IMR-90 (cell line): ENCODE results near the gene ITGAL. TPM values are rescaled to one million over a fixed set of nuclear protein-coding genes. Genes with fewer than 3 reads are reported as not detected.
A peak's percentile ranks its signal among the peaks of the same experiment; 100 is the strongest.

Source experiments
- ATAC-seq: fragments of 200-7000 bp; cut with Tn5 transposase; 2 replicates; pipeline ENCODE4 v1.9.1; 2020; ENCODE audit warnings: low read depth, mild to moderate bottlenecking, moderate library complexity
- BruUV-seq: library from RNA; stranded (reverse); fragments of 400-500 nt; replicated peaks from 2 replicates; lab custom pipeline; 2021; lab: Mats Ljungman, UMichigan
- CTCF ChIA-PET: fragments of 300-600 bp; formaldehyde crosslinking; extraction: SDS; loops from one replicate; lab custom pipeline; 2021; ENCODE audit warnings: antibody characterized with exemption; lab: Yijun Ruan, JAX
- POLR2A ChIA-PET: fragments of 300-600 bp; sonication (Branson Sonifier 250); formaldehyde crosslinking; loops from one replicate; lab custom pipeline; 2022; ENCODE audit warnings: antibody characterized with exemption; ENCODE audit not compliant: unreplicated experiment; lab: Charles Lee
- DNase-seq: peaks from one replicate; pipeline ENCODE4 v3.0.0; 2013
- H2AFZ ChIP-seq: replicated peaks from 2 replicates; pipeline ENCODE3; 2013; ENCODE audit warnings: low read length, mild to moderate bottlenecking; ENCODE audit not compliant: poor library complexity
- H2AK5ac ChIP-seq: 2 replicates; pipeline ENCODE4 v1.6.1; 2013; ENCODE audit warnings: low read depth, low read length, inconsistent platforms
- H2AK9ac ChIP-seq: replicated peaks from 2 replicates; pipeline ENCODE3; 2013; ENCODE audit warnings: mild to moderate bottlenecking, low read depth, low read length, moderate library complexity; ENCODE audit not compliant: poor library complexity
- H2BK120ac ChIP-seq: 2 replicates; pipeline ENCODE4 v1.6.1; 2013; ENCODE audit warnings: low read depth, low read length, inconsistent platforms
- H2BK15ac ChIP-seq: 3 replicates; pipeline ENCODE4 v1.6.1; 2013; ENCODE audit warnings: low read depth, low read length, inconsistent platforms
- H2BK20ac ChIP-seq: 2 replicates; pipeline ENCODE4 v1.6.1; 2013; ENCODE audit warnings: low read depth, mild to moderate bottlenecking, inconsistent platforms, low read length, moderate library complexity
- H2BK5ac ChIP-seq: 2 replicates; pipeline ENCODE4 v1.6.1; 2013; ENCODE audit warnings: mild to moderate bottlenecking, low read depth, low read length, inconsistent platforms; ENCODE audit not compliant: poor library complexity, severe bottlenecking
- H3K14ac ChIP-seq: replicated peaks from 2 replicates; pipeline ENCODE4 v1.6.1; 2013; ENCODE audit warnings: low read depth, low read length, inconsistent platforms
- H3K18ac ChIP-seq: 2 replicates; pipeline ENCODE4 v1.6.1; 2013; ENCODE audit warnings: low read depth, low read length, control low read depth
- H3K23ac ChIP-seq: 2 replicates; pipeline ENCODE4 v1.6.1; 2013; ENCODE audit warnings: low read depth, low read length, inconsistent platforms
- H3K27ac ChIP-seq: 2 replicates; pipeline ENCODE4 v1.5.1; 2013; ENCODE audit warnings: mild to moderate bottlenecking, control low read depth, low read length; ENCODE audit not compliant: insufficient read depth
- H3K27me3 ChIP-seq: 2 replicates; pipeline ENCODE4 v1.6.1; 2013; ENCODE audit warnings: low read length; ENCODE audit not compliant: control insufficient read depth, insufficient read depth
- H3K36me3 ChIP-seq: 2 replicates; pipeline ENCODE4 v1.6.1; 2013; ENCODE audit warnings: low read length, mixed read lengths; ENCODE audit not compliant: control insufficient read depth, insufficient read depth
- H3K4ac ChIP-seq: 2 replicates; pipeline ENCODE4 v1.6.1; 2013; ENCODE audit warnings: low read depth, low read length, inconsistent platforms
- H3K4me1 ChIP-seq: 2 replicates; pipeline ENCODE4 v1.6.1; 2013; ENCODE audit warnings: low read length, mixed read lengths; ENCODE audit not compliant: control insufficient read depth, insufficient read depth
- H3K4me2 ChIP-seq: 2 replicates; pipeline ENCODE4 v1.6.1; 2013; ENCODE audit warnings: low read depth, mild to moderate bottlenecking, control low read depth, low read length, moderate library complexity
- H3K4me3 ChIP-seq: 2 replicates; pipeline ENCODE4 v1.5.1; 2013; ENCODE audit warnings: low read depth, mild to moderate bottlenecking, control low read depth, low read length, moderate library complexity; ENCODE audit not compliant: insufficient read depth
- H3K56ac ChIP-seq: 2 replicates; pipeline ENCODE4 v1.6.1; 2013; ENCODE audit warnings: low read length, inconsistent platforms; ENCODE audit not compliant: insufficient read depth; ENCODE audit errors: extremely low read depth
- H3K79me1 ChIP-seq, 2 experiments: 2 replicates each; pipeline ENCODE4 v1.6.1; 2013; ENCODE audit warnings: low read length in 2 of 2, inconsistent platforms in 1 of 2, low read depth in 1 of 2
- H3K9ac ChIP-seq: 2 replicates; pipeline ENCODE4 v1.6.1; 2013; ENCODE audit warnings: low read depth, low read length, control low read depth
- H3K9me1 ChIP-seq: 2 replicates; pipeline ENCODE4 v1.6.1; 2013; ENCODE audit warnings: low read length, inconsistent platforms; ENCODE audit not compliant: insufficient read depth
- H3K9me3 ChIP-seq: 2 replicates; pipeline ENCODE4 v1.6.1; 2013; ENCODE audit warnings: low read length; ENCODE audit not compliant: control insufficient read depth, insufficient read depth
- H4K20me1 ChIP-seq: 2 replicates; pipeline ENCODE4 v1.6.1; 2013; ENCODE audit warnings: low read length, inconsistent platforms; ENCODE audit not compliant: insufficient read depth
- H4K5ac ChIP-seq: 2 replicates; pipeline ENCODE4 v1.6.1; 2013; ENCODE audit warnings: mild to moderate bottlenecking, low read depth, low read length, control low read depth
- H4K8ac ChIP-seq, 2 experiments: 2 replicates each; pipeline ENCODE4 v1.6.1; 2013; ENCODE audit warnings: low read depth in 2 of 2, low read length in 2 of 2, control low read depth in 1 of 2, inconsistent platforms in 1 of 2
- H4K91ac ChIP-seq: 2 replicates; pipeline ENCODE4 v1.6.1; 2013; ENCODE audit warnings: low read depth, low read length, inconsistent platforms; ENCODE audit not compliant: insufficient read depth
- BHLHE40 ChIP-seq: fragments of 150-350 bp; IDR thresholded peaks from 2 replicates; pipeline ENCODE4 v1.6.1; 2016; ENCODE audit warnings: mild to moderate bottlenecking, low read depth, low read length
- CEBPB ChIP-seq: IDR thresholded peaks from 2 replicates; pipeline ENCODE4 v1.6.1; 2012; ENCODE audit warnings: low read depth, low read length, improper control_type of control experiment
- CHD1 ChIP-seq: IDR thresholded peaks from 2 replicates; pipeline ENCODE4 v1.6.1; 2012; ENCODE audit warnings: low read depth, low read length, improper control_type of control experiment
- ELK1 ChIP-seq: fragments of 150-350 bp; IDR thresholded peaks from 2 replicates; pipeline ENCODE4 v1.6.1; 2016; ENCODE audit warnings: low read depth, mild to moderate bottlenecking, low read length, moderate library complexity, borderline replicate concordance
- FOS ChIP-seq: fragments of 150-350 bp; IDR thresholded peaks from 2 replicates; pipeline ENCODE4 v1.6.1; 2016; ENCODE audit warnings: low read depth, low read length
- MAFK ChIP-seq: IDR thresholded peaks from 2 replicates; pipeline ENCODE4 v1.6.1; 2012; ENCODE audit warnings: low read depth, low read length, improper control_type of control experiment
- MAZ ChIP-seq: IDR thresholded peaks from 2 replicates; pipeline ENCODE4 v1.6.1; 2012; ENCODE audit warnings: low read depth, mild to moderate bottlenecking, low read length, improper control_type of control experiment, moderate library complexity, borderline replicate concordance
- MXI1 ChIP-seq: IDR thresholded peaks from 2 replicates; pipeline ENCODE4 v1.6.1; 2012; ENCODE audit warnings: low read depth, mild to moderate bottlenecking, low read length, moderate library complexity, borderline replicate concordance
- NFE2L2 ChIP-seq: fragments of 150-350 bp; IDR thresholded peaks from 2 replicates; pipeline ENCODE4 v1.6.1; 2016; ENCODE audit warnings: low read depth, mild to moderate bottlenecking, low read length
- POLR2A ChIP-seq: IDR thresholded peaks from 2 replicates; pipeline ENCODE4 v1.6.1; 2012; ENCODE audit warnings: mild to moderate bottlenecking, low read depth, low read length
- RAD21 ChIP-seq: IDR thresholded peaks from 2 replicates; pipeline ENCODE4 v1.6.1; 2012; ENCODE audit warnings: low read length, improper control_type of control experiment
- RCOR1 ChIP-seq: IDR thresholded peaks from 2 replicates; pipeline ENCODE4 v1.6.1; 2012; ENCODE audit warnings: mild to moderate bottlenecking, low read length, improper control_type of control experiment; ENCODE audit not compliant: insufficient replicate concordance
- RFX5 ChIP-seq: IDR thresholded peaks from 2 replicates; pipeline ENCODE4 v1.8.0; 2012; ENCODE audit warnings: low read depth, mild to moderate bottlenecking, low read length, moderate library complexity
- SMC3 ChIP-seq: fragments of 150-350 bp; IDR thresholded peaks from 2 replicates; pipeline ENCODE4 v1.6.1; 2016; ENCODE audit warnings: low read depth, mild to moderate bottlenecking, antibody characterized with exemption, low read length, moderate library complexity
- USF2 ChIP-seq: fragments of 150-350 bp; IDR thresholded peaks from 2 replicates; pipeline ENCODE4 v1.6.1; 2017; ENCODE audit warnings: mild to moderate bottlenecking, antibody characterized with exemption, low read length, low read depth
- WGBS, 2 experiments: methylation state at CpG; one replicate each; pipeline versions ENCODE4 v1.1.5 to v1.1.7; 2013; ENCODE audit warnings: missing lambda C conversion rate in 2 of 2; ENCODE audit not compliant: insufficient read length in 1 of 2; ENCODE audit errors: extremely low coverage in 2 of 2; 5-methylcytosine and 5-hydroxymethylcytosine counted together
- dilution Hi-C: fragments of 300-500 bp; cut with HindIII; formaldehyde crosslinking; loops from one replicate; pipeline ENCODE4 v1.14.3; 2018; ENCODE audit warnings: low sequenced_read_pairs; ENCODE audit not compliant: unreplicated experiment
- in situ Hi-C: fragments of 300-500 bp; cut with MboI; formaldehyde crosslinking; loops from 3 replicates; pipeline ENCODE4 v1.14.3; 2019; ENCODE audit warnings: low sequenced_read_pairs, inconsistent platforms, mixed read lengths
- intact Hi-C: fragments of 100-400 bp; cut with micrococcal nuclease; formaldehyde crosslinking; loops from 2 replicates; pipeline ENCODE4 v1.10.0; 2022
- polyA plus RNA-seq, 3 experiments: library from polyadenylated mRNA; depleted of rRNA; stranded (reverse); fragments of >200 nt; gene quantifications; 2 replicates each; pipeline ENCODE4 v1.2.3, GENCODE V29; 2012; ENCODE audit warnings: low replicate concordance in 1 of 3
- total RNA-seq: library from RNA; depleted of rRNA; stranded (reverse); fragments of >200 nt; gene quantifications from 2 replicates; pipeline ENCODE4 v1.2.3, GENCODE V29; 2012
- TF ChIP-seq, protein P1 (sequence below): conservative IDR thresholded peaks from 2 replicates; pipeline ENCODE4 v1.5.1; 2012; ENCODE audit warnings: mild to moderate bottlenecking, low read depth, low read length, improper control_type of control experiment

ITGAL gene
- total and polyA plus RNA-seq, 2 of the 4 experiments (the other 2 are of a cell fraction), result not detected

DNA sequence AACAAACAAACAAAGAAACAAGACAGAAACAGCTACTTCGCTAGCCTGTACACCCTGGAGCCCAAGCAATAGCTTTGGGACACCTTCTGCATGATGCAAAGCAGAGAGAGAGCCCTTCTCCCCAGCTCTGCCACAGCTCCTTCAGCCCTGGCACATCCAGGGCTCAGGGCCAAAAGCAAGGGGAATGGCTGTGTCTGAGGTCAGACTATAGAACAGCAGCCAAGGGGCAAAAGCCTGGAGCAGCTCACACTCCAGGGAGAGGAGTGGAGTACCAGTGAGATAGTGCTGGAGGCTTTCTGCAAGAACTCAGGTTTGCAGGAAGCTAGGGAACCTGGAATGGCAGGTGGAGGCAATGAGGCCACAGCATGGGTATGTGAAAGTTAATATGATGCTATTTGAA, 15.3 kb upstream of the ITGAL start:
- H3K9me3 ChIP-seq, result no peaks in the 10 kb centered on the region
- ATAC-seq, result no peak
- TF ChIP-seq RAD21 (no peak), CEBPB (no peak), FOS (no peak), MAZ (no peak), RFX5 (no peak), USF2 (no peak), NFE2L2 (no peak), ELK1 (no peak), MXI1 (no peak), BHLHE40 (no peak), MAFK (no peak), POLR2A (no peak), RCOR1 (no peak), SMC3 (no peak), CHD1 (no peak)
- TF ChIP-seq, protein P1, sequence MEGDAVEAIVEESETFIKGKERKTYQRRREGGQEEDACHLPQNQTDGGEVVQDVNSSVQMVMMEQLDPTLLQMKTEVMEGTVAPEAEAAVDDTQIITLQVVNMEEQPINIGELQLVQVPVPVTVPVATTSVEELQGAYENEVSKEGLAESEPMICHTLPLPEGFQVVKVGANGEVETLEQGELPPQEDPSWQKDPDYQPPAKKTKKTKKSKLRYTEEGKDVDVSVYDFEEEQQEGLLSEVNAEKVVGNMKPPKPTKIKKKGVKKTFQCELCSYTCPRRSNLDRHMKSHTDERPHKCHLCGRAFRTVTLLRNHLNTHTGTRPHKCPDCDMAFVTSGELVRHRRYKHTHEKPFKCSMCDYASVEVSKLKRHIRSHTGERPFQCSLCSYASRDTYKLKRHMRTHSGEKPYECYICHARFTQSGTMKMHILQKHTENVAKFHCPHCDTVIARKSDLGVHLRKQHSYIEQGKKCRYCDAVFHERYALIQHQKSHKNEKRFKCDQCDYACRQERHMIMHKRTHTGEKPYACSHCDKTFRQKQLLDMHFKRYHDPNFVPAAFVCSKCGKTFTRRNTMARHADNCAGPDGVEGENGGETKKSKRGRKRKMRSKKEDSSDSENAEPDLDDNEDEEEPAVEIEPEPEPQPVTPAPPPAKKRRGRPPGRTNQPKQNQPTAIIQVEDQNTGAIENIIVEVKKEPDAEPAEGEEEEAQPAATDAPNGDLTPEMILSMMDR, result no peak
- no peaks in the 10 kb centered on the region for H3K9me1 ChIP-seq
- in situ Hi-C loops (no loop called here), intact Hi-C loops (no loop called here), dilution Hi-C loops (no loop called here)
- H2BK120ac ChIP-seq, result no peak overlapping the region
- H2AK9ac ChIP-seq, result no peak overlapping the region
- ChIA-PET POLR2A (no interaction called here), CTCF (no interaction called here)
- no peak overlapping the region for H4K91ac ChIP-seq
- H3K9ac ChIP-seq, result no peak overlapping the region
- H3K4ac ChIP-seq, result no peak overlapping the region
- H2AK5ac ChIP-seq, result no peak overlapping the region
- no peak overlapping the region for H4K8ac ChIP-seq
- peak overlapping the region; percentile 14 for H2AFZ ChIP-seq
- no peak overlapping the region for H2BK15ac ChIP-seq
- H3K36me3 ChIP-seq, result no peaks in the 10 kb centered on the region
- H3K23ac ChIP-seq, result no peak overlapping the region; the same call in 1 of the 2 replicates
- no peaks in the 10 kb centered on the region for H3K79me1 ChIP-seq
- H3K18ac ChIP-seq, result no peak overlapping the region
- no peak overlapping the region for H2BK5ac ChIP-seq
- WGBS, 2 experiments, result no CpG with 5 or more reads among the region's 1 CpG
- H4K20me1 ChIP-seq, result no peaks in the 10 kb centered on the region
- no peak overlapping the region for H3K14ac ChIP-seq
- no TSS peak for BruUV-seq
- H3K27ac ChIP-seq, result no peak overlapping the region
- no peak for DNase-seq
- H3K4me1 ChIP-seq, result no peaks in the 10 kb centered on the region
- no peak overlapping the region for H3K4me2 ChIP-seq
- H3K27me3 ChIP-seq, result peaks cover 26% of the 10 kb centered on the region
- H4K5ac ChIP-seq, result no peak overlapping the region
- no peak overlapping the region for H3K4me3 ChIP-seq
- H3K56ac ChIP-seq, result no peak overlapping the region
- no peak overlapping the region for H2BK20ac ChIP-seq
